HG03571 (cell line): ENCODE data around the gene TBCCD1.
A peak's percentile ranks its signal among the peaks of the same experiment; 100 is the strongest.
"Not testable (repeated sequence)": the region's sequence is repeated elsewhere in the genome, so short reads cannot be mapped to it uniquely, and the experiment has no call there.

ENCODE experiments used
- ATAC-seq: cut with Tn5 transposase; IDR thresholded peaks from one replicate; pipeline ENCODE4 v1.9.1; 2021; ENCODE audit not compliant: unreplicated experiment

TBCCD1 gene

DNA sequence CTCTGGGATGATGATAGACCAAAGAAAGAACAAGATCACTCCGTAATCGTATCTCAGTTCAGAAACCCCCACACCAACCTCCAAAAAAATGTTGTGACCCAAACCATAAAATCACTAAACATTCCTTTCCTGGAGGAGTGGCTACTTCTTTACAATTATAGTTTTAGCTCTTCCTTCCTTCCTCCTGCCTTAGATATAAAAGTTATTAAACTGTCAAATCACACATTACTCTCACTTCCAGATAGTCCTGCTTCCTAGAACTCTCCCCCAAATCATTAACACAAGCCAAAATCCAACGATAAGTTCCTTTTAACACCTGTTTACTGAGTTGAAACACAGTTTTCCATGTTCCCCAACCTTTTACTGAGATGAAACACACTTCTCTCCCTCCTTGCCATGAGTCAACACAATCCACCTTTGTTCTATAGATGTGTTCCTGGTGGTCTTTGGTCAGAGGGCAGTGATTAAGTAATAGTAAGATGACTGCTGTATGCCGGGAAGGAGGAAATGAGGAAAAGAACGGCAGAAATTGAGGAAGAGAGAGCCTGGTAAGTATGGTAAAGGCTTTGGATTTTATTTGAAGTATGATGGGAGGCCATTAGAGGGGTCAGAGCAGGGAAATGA is 14.6 kb downstream of the TBCCD1 start:
- no peak for ATAC-seq

DNA sequence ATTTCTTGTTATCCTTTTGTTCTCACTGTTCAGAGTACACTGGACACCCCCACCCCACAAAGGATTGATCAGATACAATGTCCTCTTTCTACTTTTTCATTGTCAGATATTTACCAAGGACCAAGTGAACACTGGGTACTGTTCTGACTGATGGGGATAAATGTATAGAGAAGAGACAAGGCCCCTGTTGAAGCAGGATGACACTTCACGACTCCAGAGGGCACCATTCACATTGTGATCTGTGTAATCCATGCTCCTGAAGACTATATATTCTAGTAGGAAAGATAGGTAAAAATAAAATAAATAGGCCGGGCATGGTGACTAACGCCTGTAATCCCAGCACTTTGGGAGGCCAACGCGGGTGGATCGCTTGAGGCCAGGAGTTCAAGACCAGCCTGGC is 15.8 kb downstream of the TBCCD1 start:
- no peak for ATAC-seq

DNA sequence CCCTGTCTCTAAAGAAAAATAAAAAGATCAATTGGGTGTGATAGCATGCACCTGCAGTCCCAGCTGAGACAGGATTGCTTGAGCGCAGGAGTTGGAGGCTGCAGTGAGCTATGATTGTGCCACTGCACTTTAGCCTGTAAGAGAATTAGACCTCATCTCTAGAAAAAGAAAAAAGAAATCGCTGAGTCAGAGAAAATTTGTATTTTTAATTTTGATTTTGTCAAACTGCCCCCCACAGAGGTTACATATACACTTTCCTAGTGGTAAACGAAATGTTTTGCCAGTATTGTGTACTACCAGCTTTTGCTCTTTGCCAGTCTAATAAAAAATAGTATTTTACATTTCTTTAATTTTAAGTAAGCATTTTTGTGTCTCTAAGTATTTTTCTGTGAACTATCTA is 17.6 kb downstream of the TBCCD1 start:
- ATAC-seq = no peak

DNA sequence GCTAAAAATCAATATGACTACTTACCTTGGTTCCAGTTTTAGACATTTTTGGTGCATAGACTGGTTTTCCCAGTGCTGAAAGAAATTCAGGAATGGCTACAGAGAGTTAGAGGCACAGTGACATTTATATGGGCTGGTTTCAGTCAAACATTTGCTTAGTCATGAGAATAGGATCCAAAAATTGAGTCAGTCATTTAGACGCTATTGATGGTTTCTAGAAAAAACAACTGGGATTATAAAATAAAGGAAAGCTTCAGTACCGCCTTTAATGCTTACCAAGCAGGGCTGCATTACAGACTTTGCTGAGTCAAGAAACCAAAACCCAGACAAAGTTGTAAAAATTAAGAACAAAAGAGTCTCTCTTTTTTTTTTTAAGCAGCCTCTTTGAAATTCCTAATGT is 22.9 kb downstream of the TBCCD1 start, which contains the start of gene CRYGS:
TSS of gene CRYGS (minus strand) at position 100 of the 400 bp plus-strand sequence. CDS start at position 46, 54 bp downstream.
- ATAC-seq = no peak

DNA sequence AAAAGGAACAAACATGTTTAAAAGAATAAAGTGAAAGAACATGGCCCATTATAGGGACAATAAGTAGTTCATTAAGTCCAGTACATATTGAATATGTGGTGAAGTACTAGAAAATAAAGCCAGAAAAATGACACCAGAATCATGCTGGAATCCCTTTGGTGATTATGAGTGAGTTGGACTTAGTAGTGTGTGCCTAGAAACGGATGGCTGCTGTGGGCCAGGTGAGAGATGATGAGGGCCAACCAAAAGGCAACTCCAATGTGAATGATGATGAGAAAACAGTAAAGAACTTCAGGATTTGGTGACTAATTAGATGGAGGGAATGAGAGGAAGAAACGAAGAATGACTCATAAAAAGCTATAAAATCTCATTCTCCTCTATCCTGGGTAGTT is 26.3 kb downstream of the TBCCD1 start:
- no peak for ATAC-seq

DNA sequence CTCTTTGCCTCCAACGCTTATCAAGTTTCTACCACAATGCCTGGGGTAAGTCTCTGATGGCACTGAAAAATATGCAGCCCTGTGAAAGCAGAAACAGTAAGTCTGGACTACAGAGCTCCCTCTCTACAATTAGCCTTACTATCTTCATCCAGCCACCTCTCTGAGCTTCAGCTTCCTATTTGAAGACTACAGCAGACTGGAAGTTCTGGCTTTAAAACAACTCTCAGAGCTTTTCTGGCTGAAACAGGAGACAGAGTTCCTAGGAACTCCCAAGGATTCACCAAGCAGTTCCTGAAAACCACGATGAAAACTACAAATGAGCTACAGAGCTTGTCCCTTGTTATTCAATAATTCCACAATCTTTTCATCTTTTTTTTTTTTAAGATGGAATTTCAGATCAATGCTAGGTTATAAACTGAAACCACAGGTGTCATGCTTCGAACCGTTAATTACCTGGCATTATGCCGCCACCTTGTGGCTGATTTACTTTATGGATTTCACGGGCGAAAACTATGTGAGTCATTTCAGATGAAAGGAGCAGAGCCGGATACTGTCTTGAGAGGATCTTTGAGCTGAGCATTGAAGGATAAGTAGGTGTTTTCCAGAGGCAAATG is 26.8 kb downstream of the TBCCD1 start:
- peak; percentile 64 for ATAC-seq

DNA sequence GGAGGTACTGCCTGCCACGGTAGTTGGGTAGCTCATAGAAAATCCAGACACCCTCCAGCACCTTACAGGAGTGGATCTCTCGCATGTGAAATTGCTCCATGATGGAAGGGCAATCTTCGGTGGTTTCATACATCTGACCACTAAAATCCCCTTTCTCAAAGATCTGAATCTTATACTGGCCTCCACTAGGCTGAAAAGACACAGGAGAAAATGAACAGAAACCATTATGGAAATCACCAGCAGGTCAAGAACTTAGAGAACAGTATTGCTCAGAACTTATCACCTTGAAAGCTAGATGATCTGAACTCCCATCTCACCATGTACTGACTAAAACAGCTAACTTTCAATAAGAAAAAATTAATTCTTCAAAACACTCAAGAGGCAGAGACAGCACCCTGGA is 28.4 kb downstream of the TBCCD1 start:
- ATAC-seq = no peak

DNA sequence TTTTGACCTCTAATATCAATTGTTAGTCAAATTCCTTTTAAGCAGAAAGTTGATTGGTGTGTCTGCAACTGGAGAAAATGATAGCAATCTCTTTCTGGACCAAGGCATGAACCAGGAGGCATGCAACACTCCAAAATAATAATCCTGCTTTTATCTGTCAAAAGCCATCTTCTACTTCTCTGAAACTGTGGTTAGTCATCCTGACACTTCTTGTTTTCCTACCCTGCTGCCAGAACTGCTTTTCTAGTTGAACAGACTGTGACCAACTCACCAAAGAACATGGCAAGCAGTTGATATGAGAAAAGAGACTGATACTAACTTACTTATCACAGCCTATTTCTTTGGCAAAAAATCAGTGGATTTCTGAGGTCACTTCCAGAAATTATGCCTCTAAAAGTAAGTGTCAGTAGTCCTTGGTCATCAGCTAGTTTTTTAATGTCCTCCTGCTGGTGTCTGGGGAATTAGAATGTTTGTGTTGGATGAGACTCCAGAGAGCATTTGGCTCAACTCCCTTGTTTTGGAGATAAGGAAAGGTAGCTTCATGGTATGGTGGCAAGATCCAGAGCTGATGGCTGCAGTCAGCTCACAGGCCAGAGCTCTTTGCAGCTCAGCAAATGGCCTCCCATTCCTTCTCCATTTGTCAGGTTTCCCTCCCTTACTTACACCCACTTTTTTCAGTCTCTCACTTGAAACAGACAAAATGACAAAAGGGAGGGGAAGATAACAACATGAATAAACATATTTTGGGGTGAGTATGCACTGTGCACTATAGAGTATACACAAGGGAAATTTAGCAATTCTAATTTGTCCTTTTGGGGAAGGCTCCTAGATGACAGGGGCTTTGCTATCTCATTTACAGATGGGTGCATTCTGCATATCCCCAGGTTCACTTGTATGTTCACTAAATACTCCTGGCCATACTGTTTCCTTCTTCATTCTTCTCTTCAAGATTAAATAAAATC is 30.0 kb downstream of the TBCCD1 start:
- ATAC-seq = no peak

DNA sequence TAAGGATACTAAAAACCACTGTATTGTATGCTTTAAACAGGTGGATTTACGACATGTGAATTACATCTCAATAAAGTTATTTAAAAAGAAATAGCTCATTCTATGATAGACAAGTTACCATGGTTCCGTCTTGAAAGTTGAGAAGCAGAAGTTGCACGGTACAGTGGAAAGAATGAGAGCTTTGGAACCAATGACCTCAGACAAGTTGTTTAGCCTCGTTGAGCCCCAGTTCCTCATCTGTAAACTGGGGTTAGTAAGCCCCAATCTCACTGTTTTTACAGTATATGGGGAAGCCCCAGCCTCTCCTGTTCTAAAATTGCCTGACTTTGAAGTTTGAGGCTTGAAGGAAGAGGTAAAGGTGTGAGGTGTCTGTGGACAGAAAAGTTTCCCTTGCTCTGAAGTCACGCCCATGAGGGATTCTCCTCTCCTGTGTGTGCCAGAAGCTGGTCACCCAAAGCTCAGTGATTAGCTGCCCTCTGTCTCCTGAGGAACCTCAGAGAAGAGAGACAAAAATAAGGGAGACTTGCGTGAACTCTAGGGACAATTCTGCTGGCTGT is 32.9 kb downstream of the TBCCD1 start:
- peak; percentile 80 for ATAC-seq

DNA sequence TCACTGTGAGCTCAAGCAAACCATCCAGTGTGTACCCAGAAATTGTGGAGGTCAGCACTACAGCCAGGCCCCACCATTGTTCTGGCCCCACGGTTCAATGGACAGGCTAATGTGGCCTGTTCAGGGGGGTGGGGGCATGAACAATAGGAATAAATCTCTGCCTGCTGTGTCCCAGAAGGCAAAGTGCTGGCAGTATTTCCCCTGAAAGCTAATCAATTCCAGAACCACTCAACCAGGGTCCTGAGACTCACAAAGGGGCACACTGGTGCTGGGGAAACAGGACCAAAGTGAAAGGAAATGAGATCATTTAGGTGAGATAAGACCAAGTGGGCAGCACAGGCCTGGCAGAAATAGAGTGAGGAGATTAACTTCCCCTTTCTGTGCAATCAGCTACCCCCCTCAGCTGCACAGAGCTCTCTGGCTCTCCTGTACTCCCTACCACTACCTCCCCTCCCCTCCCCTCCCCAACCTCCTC is 34.5 kb downstream of the TBCCD1 start:
- ATAC-seq = peak; percentile 67

DNA sequence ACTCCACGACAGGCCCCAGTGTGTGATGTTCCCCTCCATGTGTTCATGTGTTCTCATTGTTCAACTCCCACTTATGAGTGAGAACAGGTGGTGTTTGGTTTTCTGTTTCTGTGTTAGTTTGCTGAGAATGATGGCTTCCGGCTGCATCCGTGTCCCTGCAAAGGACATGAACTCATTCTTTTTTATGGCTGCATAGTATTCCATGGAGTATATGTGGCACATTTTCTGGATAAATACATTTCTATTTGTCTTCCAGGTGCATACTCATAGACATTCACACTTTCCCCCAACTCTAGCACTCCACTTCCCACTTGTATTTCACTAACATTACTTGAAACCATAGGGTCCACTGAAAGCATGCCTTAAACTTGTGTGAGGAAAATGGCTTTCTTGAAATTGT is 35.4 kb downstream of the TBCCD1 start:
- ATAC-seq = not testable (repeated sequence)

DNA sequence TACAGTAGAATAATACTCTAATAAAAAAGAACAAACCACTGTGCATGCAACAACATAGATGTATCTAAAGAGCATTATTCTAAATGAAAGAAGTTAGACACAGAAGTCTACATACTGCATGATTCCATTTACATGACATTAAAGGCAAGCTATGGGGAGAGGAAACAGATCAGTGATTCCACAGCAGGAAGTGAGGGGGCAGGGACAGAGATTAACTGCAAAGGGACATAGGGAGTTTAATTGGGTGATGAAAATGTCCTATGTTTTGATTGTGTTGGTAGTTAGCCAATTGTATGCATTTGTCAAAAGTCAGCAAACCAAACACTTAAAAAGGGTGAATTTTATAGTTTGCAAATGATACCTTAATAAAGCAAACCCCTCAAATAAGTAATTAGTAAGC is 36.7 kb downstream of the TBCCD1 start:
- no peak for ATAC-seq

DNA sequence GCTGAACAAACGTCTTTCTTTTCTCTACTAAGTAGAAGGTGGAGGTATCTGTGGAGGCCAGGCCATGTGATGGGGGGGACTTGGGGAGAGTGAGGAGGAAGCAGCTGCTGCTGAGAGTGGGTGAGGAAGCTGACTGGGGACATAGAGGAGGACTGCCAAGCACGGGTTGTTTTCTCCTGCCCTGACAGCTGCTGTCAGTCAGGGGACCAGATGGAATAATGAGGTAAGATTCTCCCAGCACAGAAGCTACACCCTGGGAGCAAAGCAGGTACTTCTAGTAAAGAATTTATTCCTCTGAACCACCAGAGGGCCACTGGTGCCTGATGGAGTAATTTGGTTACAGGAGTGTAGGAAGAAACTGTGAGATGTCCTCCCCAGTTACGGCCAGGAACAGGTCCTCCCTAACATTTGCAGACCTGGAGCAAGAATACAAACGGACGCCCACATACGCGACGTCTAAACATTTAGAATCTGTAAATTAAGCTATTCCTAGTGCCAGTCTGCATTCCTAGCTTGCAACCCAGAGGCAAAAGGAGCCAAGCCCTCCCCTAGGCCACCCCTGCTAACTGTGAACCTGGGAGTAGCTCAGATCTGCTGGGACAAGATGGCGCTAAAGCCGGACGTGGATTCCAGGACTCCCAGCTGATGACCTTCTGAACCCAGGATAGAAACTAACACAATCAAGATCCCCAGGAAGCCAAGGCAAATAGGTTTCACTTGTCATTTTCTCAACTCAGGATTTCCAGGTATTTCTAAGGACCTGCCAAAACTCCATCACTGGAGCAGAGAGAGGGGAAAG is 37.7 kb downstream of the TBCCD1 start:
- ATAC-seq = no peak

DNA sequence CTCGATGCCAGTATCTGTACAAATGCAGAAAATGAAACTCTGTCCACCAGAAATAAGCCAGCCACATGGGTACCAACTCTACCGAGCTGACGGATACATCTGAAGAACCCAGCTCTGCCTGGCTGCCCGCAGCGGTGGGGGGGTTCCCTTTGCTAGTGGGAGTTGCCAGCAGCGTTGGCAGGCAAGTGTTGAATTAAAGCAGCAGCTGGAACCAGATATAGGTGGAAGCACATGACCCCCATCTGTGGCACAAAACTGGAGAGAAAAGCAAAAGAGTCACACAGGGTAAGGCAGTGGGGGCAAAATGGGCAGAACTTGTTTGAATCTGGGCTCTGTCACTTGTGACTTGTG is 40.9 kb downstream of the TBCCD1 start:
- ATAC-seq = no peak

DNA sequence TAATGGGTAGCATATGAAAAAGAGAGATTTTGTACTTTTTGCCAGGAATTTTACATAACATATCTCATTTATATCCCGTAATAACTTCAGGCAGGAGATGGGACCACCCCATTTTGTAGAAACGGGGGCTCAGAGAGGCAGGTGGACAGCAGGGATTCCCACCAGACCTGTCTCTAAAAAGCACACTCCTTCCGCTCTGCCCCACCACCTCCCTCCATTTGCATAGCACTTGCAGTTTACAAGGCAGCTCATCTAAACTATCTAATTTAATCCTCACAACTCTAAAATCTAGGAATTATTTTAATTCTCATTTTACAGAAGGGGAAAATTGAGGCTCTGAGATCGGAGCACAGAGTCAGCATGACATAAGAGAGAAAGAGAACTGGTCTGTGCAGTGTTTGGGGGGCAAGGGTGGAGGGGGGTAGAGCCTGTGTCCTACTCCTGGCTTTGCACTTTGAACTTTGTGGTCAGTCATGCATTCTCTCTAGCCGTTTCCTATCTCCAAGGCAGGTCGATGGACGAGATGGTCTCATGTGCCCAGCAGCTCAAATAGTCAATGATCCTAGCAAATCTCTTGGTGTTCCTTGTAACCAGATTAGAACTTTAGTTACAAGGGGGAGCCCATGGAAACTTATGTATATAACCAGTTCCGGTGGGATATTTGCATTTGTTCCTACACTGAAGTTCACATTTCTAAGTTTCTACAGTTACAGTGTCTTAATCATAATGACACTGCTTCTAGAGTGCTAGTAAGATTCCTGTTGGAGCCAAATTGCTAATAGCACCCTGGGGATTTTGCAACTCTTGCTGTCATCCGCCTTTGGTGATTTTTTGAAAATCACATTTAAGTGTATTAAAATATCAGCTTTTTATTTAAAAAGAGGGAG is 41.5 kb downstream of the TBCCD1 start:
- no peak for ATAC-seq

DNA sequence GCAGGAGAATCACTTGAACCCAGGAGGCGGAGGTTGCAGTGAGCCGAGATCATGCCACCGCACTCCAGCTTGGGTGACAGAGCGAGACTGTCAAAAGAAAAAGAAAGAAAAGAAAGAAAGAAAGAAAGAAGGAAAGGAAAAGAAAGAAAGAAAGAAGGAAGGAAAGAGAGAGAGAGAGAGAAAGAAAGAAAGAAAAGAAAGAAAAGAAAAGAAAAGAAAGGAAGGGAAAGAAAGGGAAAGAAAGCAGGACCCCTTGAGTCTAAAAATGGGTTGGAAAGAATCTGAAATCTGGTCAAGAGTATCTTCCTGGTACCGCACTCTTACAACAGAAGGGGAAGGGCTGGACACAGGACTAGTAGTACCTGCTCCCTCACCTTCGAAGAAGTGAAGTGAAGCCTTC is 42.5 kb downstream of the TBCCD1 start:
- no peak for ATAC-seq

DNA sequence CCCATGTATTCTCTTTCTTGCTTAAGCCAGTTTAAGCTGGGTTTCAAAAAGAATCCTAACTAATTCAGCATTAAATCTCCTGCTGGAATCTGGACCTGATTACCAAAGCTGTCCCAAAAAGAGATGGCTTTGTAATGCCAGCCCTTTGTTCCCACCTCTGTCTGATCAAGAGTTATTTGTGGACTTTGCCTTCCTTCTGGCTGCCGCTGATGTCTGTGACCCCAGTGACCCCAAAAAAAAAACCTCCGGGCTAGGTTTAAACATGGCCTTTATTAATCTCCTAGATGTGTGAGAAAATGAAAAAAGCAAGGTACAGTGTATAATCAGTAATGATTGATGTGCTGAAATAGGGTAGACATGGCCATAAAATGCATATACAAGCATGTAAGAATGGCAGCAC is 43.7 kb downstream of the TBCCD1 start:
- ATAC-seq = no peak

DNA sequence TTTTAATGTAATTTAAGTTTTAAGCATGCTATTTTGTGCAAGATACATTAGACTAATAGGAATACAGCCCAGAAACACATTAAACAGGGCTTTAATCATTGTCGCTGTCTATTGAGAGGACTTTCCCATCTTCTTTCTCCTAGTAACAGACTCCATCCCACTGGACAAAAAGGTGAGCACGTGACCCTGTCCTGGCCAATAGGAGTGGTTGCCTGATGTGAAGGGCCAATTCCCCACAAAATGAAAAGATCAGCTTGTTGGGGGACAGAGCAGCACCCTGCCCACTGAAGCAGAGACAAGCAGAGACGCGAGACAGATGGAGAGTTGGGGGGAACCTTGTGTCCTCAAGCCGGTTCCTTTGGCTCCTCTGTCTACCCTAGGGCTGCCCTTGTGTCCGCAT is 44.1 kb downstream of the TBCCD1 start:
- no peak for ATAC-seq

DNA sequence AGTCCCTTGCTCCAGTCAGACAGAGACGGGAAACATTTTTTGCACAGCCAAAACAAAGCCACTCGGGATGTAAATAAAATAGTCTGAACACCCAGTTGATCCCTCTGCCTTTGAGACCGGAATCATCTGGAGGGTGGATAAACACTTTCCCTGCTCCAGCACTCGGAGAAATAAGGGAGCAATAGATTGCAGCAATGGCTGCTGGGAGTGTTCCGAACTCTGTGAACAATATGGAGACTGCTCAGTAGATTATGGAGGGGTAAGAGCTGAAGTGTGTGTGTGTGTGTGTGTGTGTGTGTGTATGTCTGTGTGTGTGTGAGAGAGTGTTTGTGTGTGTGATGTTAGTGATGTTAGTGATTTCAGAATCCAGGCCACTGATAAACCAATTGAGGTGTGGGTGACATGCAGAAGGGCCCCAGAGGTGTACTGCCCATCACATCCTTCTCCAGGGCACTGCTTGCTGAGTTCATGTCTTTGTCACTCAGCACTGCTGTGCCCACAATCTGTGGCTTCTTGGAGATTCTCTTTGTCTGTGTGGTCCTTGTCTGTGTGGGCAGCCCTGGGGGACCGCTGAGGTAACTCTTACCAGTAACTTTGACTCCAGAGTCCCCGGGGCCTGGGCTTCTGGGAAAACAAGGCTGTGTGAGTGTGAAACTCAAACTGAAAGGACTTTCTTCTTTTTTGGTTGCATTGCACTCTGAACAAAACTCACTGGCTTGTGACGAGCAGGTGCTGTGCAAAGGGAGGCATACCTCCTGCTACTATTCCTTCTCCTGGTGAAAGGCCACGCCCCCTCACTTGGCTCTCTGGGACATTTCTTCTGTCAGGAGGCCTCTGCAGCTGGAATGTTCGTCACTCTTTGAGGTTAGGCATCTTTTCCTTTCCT is 45.9 kb downstream of the TBCCD1 start:
- peak; percentile 70 for ATAC-seq
